Vagina (tissue), 2 donors: Measurements from ENCODE around the gene CADPS2. TPM values are rescaled to one million over a fixed set of nuclear protein-coding genes. Genes with fewer than 3 reads are reported as not detected.

Experiments
- DNase-seq, 2 donors: peaks; one replicate each; pipeline ENCODE4 v3.0.0-alpha.2; 2017; ENCODE audit errors: extremely low spot score in 2 of 2
- H3K27ac ChIP-seq: fragments of 200-600 bp; sonication (generic); one replicate; pipeline ENCODE4 v1.5.1; 2019
- H3K27me3 ChIP-seq: fragments of 200-600 bp; sonication (generic); one replicate; pipeline ENCODE4 v1.5.1; 2019
- H3K36me3 ChIP-seq, 2 donors: fragments of 200-600 bp; sonication (generic); one replicate each; pipeline ENCODE4 v1.5.1; 2017 to 2019
- H3K4me1 ChIP-seq: fragments of 200-600 bp; sonication (generic); one replicate; pipeline ENCODE4 v1.5.1; 2019
- H3K4me3 ChIP-seq, 2 donors: fragments of 200-600 bp; sonication (generic); 1 replicate in 1 of 2; 2 replicates in 1 of 2; pipeline ENCODE4 v1.5.1; 2016 to 2019
- H3K9me3 ChIP-seq: fragments of 200-600 bp; sonication (generic); one replicate; pipeline ENCODE4 v1.5.1; 2019
- CTCF ChIP-seq, 3 experiments: fragments of 450-650 bp in 2 of 3; fragments of 200-600 bp in 1 of 3; sonication (generic) in 1 of 3; IDR thresholded peaks; one replicate each; pipeline ENCODE4 v1.5.1; 2017 to 2019; ENCODE audit warnings: antibody characterized with exemption in 3 of 3, mild to moderate bottlenecking in 2 of 3, moderate library complexity in 2 of 3
- POLR2A ChIP-seq, 2 donors: fragments of 450-650 bp; IDR thresholded peaks; one replicate each; pipeline ENCODE4 v1.6.1; 2017; ENCODE audit warnings: antibody characterized with exemption in 2 of 2, mild to moderate bottlenecking in 2 of 2, moderate library complexity in 2 of 2
- POLR2AphosphoS5 ChIP-seq, 2 donors: sonication (generic); formaldehyde crosslinking; IDR thresholded peaks; one replicate each; pipeline ENCODE4 v1.9.0; 2017; ENCODE audit warnings: antibody characterized with exemption in 2 of 2, mild to moderate bottlenecking in 2 of 2, low read depth in 1 of 2; ENCODE audit not compliant: insufficient read depth in 1 of 2
- intact Hi-C: fragments of 100-400 bp; cut with DNase I; formaldehyde crosslinking; loops from one replicate; pipeline ENCODE4 v1.15.1; 2023
- total RNA-seq: library from RNA; depleted of rRNA; stranded (reverse); fragments of >200 nt; gene quantifications from one replicate; pipeline ENCODE4 v1.2.3, GENCODE V29; 2016

The CADPS2 gene
- total RNA-seq, 1 donor from 2014 or later: 25.5 TPM

- Histone ChIP-seq H3K27me3 (peaks cover 37% of the 10 kb centered on the region), H3K4me1 (peaks cover 45% of the 10 kb centered on the region), H3K36me3 (no peaks in the 10 kb centered on the region), H3K4me3 (peak overlapping the region in 1 of 2 donors; percentile 29), H3K9me3 (no peaks in the 10 kb centered on the region), H3K27ac (no peak overlapping the region)
- no peak for DNase-seq
- intact Hi-C loops: no loop called here
- TF ChIP-seq POLR2AphosphoS5 (IDR thresholded peaks at IDR 0.05; ENCODE audit: insufficient read depth in 1 of 2, low read depth in 1 of 2) (no peak), POLR2A (IDR thresholded peaks at IDR 0.05) (no peak), CTCF (IDR thresholded peaks at IDR 0.05) (no peak)
Observed at GRCh38 chr7:122306320-122307227, 579.7 kb downstream of the CADPS2 start.

- intact Hi-C loops: no loop called here
- peak overlapping the region; percentile 15 to 29 for H3K4me3 ChIP-seq
Observed at GRCh38 chr7:122305475-122306319, 580.6 kb downstream of the CADPS2 start.

GRCh38 chr7:122304996-122305421 is 581.3 kb downstream of the CADPS2 start:
- Histone ChIP-seq H3K27ac (no peak overlapping the region), H3K27me3 (peaks cover 43% of the 10 kb centered on the region), H3K4me3 (peak overlapping the region; percentile 15 to 29), H3K4me1 (peaks cover 43% of the 10 kb centered on the region), H3K36me3 (no peaks in the 10 kb centered on the region), H3K9me3 (no peaks in the 10 kb centered on the region)
- no peak for TF ChIP-seq POLR2A (IDR thresholded peaks at IDR 0.05)
- no peak for TF ChIP-seq CTCF (IDR thresholded peaks at IDR 0.05)
- TF ChIP-seq POLR2AphosphoS5 (IDR thresholded peaks at IDR 0.05; ENCODE audit: insufficient read depth in 1 of 2, low read depth in 1 of 2): no peak
- intact Hi-C loops: no loop called here
- no peak for DNase-seq

More at GRCh38 chr7:122305475-122306319, 580.6 kb downstream of the CADPS2 start:
- no peaks in the 10 kb centered on the region for H3K36me3 ChIP-seq
- no peaks in the 10 kb centered on the region for H3K9me3 ChIP-seq
- H3K4me1 ChIP-seq: peaks cover 44% of the 10 kb centered on the region
- TF ChIP-seq POLR2A (IDR thresholded peaks at IDR 0.05): no peak
- no peak for TF ChIP-seq CTCF (IDR thresholded peaks at IDR 0.05)
- no peak for TF ChIP-seq POLR2AphosphoS5 (IDR thresholded peaks at IDR 0.05; ENCODE audit: insufficient read depth in 1 of 2, low read depth in 1 of 2)
- H3K27ac ChIP-seq: no peak overlapping the region
- H3K27me3 ChIP-seq: peaks cover 37% of the 10 kb centered on the region
- DNase-seq: no peak

GRCh38 chr7:122304319-122304975 is 581.8 kb downstream of the CADPS2 start, which contains the start of gene FEZF1:
Gene FEZF1 (minus strand): TSS chr7:122304750. CDS start chr7:122304437, 313 bp downstream.
- peaks cover 49% of the 10 kb centered on the region for H3K27me3 ChIP-seq
- no peak for DNase-seq
- H3K4me3 ChIP-seq: peak within 1 kb of the TSS; percentile 15 to 29
- no peaks in the 10 kb centered on the region for H3K36me3 ChIP-seq
- no peak within 1 kb of the TSS for H3K27ac ChIP-seq
- no peak for TF ChIP-seq CTCF (IDR thresholded peaks at IDR 0.05)
- no peak for TF ChIP-seq POLR2A (IDR thresholded peaks at IDR 0.05)
- TF ChIP-seq POLR2AphosphoS5 (IDR thresholded peaks at IDR 0.05; ENCODE audit: insufficient read depth in 1 of 2, low read depth in 1 of 2): no peak
- intact Hi-C loops: no loop called here
- H3K4me1 ChIP-seq: peaks cover 45% of the 10 kb centered on the region
- H3K9me3 ChIP-seq: no peaks in the 10 kb centered on the region
